ENCODE measurements around the gene ZNF70.

ZNF70 gene

DNA sequence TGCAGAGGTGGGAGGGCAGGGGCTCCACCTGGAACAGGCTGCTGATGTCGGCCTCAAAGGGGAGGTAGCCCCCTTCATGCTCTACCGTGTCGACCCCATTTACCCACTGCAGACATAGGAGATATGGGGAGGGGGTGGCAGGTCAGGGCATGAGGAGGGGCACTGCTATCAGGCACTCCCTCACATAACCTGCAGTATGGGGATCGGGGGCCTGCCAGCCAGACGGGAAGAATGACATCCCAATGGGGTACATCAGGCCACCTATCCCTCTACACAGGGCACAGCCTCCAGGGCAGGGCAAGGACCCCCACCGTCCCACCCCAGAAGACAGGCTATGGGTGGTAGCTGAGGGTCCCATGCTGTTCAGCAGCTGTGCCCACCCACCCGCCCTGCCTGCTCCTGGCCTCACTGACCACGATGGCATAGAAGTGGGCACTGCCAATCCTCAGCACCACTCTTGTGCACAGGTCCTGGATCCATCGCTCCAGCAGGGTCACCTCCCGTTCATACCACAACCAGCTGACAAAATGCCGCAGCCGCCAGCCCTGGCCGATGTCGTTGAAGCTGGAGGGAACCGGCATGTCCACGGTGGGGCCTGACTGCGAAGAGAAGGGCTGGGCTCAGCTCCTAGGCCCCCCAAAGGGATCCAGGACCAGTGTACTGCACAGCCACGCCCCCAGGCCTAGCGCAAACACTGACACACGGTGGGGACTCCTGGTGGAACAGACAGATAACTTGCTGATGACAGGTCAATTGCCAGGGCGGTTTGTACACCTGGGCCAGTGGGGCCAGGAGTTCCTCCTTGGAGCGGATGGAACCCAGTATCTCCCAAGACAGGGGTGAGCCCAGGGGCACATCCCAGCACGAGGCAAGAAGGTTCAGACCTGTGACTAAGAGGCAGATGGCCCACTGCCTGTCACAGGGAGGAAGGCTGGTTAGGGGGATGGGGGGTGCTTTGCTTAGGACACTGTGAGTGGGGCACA is 36.0 kb downstream of the ZNF70 start:
- no peak for DNase-seq

DNA sequence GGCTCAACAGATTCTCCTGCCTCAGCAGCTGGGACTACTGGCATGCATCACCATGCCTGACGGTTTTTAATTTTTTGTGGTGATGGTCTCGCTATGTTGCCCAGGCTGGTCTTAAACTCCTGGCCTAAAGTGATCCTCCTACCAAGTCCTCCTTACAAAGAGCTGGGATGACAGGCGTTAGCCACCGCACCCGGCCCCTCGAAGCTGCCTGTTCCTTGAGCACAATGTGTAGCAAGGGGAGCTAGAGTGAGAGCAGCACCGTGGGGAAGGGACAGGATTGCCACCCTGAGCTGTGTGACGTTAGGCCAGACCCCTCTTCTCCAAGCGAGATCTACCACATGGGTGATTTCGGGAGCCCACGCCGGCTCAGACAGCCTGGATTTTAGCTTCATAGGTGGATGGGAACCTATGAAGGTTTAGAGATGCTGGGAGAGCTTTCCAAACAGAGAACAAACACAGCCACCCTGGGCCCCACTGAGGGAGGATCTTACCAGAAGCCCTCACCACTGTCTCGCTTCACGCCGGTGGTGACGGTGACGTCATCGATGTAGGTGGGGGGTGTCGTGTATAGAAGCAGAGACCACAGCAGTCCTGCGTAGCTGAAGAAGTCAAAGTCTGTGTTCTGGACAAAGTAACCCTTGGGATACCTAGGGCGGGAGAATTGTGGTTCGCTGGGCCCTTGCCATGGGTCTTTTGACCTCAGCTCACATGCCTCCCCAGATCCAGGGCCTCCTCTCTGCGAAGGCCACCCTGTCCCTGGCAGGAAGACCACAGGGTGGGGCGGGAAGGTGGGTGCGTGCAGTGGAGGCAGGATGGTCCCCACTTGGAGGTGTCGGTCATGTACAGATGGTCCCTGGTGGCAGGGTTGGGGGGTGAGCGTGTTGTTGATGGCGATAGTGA is 37.0 kb downstream of the ZNF70 start:
- no peak for DNase-seq

GRCh38 chr22:23712256-23712655 is 38.7 kb downstream of the ZNF70 start:
- no peak for DNase-seq

DNA sequence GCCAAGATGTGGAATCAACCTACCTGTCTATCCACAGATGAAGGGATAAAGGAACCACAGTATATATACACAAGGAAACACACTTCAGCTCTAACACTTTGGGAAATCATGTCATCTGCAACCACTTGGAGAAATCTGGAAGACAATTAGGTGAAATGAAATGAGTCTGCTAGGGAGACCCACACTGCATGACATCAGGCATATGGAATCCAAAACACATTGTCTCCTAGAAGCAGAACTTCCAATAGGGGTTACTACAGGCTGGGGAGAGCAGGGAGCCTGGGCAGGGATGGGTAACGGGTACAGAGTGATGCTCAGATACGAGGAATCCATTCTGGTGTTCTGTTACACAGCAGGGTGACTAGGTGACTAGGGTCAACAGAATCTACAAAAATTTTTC is 41.8 kb downstream of the ZNF70 start:
- DNase-seq: no peak

GRCh38 chr22:23708270-23708669 is 42.6 kb downstream of the ZNF70 start:
- DNase-seq: no peak

GRCh38 chr22:23705358-23705757 is 45.6 kb downstream of the ZNF70 start:
- no peak for DNase-seq

DNA sequence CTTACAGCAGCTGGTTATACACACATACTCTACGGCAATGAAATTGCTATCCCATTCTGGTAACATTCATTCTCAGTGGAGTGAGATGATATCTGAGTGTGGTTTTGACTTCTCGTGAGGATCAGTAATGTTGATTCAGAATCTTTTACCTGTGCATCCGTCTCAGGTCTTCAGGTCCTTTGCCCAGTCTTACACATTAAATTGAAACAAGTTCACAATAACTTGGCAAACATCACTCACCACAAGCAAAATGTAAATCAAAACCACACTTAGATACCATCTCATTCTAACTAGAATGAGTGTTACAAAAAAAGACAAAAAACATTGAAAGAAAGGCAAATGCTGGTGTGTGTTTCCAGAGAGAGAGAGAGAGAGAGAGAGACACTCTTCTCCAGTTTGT is 46.1 kb downstream of the ZNF70 start:
- DNase-seq: no peak

GRCh38 chr22:23704062-23704461 is 46.9 kb downstream of the ZNF70 start:
- DNase-seq: no peak

DNA sequence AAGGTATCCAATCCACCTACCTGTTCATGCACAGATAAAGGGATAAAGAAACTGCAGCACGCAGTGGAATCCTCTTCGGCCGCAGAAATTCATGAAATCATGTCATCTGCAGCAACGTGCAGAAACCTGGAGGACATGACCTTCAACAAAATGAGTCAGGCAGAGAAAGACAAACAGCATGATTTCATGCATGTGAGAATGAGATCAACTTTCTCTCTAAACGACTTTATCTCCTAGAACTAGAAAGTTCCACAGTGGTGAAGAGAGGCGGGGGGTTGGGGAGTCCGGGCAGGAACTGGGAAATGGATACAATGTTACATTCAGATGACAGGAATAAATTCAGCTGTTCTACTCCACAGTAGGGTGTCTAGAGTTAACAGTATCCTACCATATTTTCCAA is 50.2 kb downstream of the ZNF70 start:
- DNase-seq: no peak

- DNase-seq: no peak
Observed at GRCh38 chr22:23698673-23699235, 52.2 kb downstream of the ZNF70 start.

GRCh38 chr22:23698094-23698493 is 52.8 kb downstream of the ZNF70 start:
- no peak for DNase-seq

- DNase-seq: no peak
Observed at GRCh38 chr22:23697031-23697970, 53.6 kb downstream of the ZNF70 start.

GRCh38 chr22:23696326-23696851 is 54.5 kb downstream of the ZNF70 start:
- DNase-seq: no peak

DNA sequence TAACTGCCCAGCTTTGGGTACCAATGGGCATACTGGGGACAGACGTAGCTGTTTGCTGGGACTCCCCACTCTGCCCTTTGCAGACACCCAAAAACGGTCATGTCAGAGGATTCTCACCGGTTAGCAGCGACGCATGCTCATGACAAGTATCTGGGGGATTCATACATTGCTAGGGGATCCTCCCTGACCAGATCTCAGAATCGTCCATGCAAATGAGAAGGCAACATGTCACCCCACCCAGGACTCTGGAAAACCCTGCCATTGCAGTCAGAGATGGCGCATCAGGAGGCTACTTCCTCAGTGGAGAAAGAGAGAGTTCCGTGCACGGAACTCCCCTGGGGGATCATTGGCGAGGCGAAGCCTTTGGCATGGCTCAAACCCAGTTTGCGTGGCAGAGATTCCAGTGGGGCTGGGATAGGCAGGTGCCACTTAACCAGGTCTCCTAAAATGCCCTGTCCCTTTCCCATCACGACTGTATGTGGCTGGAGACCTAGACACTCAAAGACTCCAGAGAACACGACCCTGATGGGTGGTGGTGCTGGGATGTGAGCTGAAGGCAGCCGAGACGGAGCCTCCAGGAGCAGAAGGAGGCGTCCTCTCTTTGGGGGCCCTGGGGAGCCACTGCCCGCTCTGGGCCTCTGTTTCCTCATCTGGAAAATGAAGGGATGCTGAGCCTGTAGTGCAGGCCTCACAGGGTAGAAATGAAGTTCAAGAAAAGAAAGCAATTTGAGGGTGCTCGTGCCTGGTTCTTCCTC is 55.2 kb downstream of the ZNF70 start:
- no peak for DNase-seq

DNA sequence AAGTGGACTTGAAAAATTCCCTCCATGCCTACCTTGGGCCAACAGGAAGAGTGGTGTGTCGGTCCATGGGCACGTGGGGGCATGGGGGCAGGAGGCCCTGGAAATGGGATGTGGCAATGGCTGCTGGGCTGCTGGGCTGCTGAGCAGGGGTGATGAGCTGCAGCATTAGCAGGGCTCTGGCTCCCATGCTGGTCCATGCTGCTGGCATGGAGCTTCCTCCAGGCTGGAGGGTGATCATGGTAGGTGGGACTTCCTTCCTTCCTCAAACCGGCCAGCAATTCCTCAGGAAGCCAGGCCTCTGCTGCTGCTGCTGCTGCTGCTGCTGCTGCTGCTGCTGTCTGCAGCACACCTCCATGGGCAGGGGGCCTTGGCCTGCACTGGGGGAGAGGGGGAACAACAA is 55.8 kb downstream of the ZNF70 start:
- no peak for DNase-seq

DNA sequence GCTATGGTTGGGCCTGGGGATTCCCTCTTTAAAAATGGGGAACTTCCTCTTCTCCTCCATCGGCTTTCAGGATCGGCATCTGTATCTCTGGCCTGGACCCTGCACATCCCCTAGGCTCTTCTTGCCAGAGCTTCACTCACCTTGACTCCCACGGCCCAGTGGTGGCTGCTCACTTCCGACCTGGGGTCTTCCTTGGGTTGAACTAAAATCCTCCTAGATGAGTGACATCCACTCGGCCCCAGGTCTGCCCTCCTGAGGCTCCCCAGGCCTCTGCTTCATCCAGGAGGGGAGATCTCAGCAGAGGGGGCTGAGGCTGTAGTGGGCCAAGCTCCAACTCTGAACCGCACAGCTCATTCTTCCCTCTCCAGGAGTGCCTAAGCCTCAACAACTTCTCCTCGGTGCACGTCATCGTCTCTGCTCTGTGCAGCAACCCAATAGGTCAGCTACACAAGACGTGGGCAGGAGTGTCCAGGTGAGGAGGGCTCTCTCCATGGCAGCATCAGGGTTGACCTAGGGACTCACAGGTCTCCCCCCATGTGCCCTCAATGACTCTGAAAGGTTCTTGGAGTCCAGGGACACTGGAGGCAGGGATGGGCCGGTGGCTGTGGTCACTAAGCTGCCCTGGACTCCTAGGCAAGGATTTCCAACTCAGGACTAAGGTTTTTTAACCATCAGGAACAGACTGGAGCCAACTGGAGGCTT is 56.8 kb downstream of the ZNF70 start:
- DNase-seq: no peak

DNA sequence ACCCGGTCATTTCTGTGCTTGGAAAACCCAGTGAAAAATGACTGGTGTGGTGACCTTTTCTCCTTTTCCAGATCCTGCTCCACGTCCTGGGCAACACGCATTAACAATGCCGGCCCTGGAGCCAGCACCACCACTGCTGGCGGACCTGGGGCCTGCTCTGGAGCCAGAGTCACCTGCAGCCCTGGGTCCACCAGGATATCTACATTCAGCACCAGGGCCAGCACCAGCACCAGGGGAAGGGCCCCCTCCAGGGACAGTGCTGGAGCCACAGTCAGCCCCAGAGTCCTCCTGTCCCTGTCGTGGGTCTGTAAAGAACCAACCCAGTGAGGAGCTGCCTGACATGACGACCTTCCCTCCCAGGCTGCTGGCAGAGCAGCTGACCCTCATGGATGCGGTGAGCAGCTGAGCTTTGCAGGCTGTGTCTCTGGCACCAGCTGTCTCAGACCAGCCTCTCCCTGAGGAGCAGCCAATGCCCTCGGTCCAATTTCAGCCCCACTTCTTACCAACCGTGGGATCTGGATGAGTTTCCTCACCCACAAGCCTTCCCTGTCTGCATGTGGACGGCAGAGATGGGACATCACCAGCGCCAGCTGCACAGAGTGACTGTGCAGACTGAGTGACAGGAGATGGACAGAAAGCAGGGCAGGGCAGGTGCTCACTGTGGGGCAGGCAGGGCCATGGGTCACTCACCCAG is 58.2 kb downstream of the ZNF70 start:
- no peak for DNase-seq

- DNase-seq: no peak
Observed at GRCh38 chr22:23691748-23692423, 59.0 kb downstream of the ZNF70 start.

DNA sequence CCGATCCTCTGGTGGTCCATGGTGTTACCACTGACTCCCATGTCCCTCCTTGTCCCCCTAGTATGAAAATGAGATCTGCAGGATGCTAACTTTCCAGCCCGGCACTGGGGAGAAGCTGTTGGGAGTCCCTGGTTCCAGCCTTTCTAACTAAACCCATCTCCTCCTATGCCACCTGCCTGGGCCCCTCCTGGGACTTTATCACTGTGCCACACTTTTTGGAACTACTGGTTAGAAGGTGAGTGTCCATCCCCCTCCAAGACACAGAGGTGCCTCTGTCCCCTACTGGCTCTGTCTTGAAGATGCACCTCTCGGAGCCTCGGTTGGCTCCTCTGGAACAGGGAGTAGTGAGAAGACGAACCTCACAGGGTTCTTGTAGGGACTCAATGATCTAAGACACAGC is 60.2 kb downstream of the ZNF70 start, which contains the start of gene RGL4:
Gene RGL4 (plus strand): TSS at position 301 of the 400 bp plus-strand sequence. CDS start 1,018 bp downstream, outside the sequence.
- no peak for DNase-seq
